H1 (cell line): Measurements from ENCODE around the gene UBQLN4. TPM values are rescaled to one million over a fixed set of nuclear protein-coding genes. Genes with fewer than 3 reads are reported as not detected.

ENCODE experiments used
- CTCF ChIA-PET: fragments of 300-600 bp; sonication (Branson Sonifier 250); formaldehyde crosslinking; loops from one replicate; lab custom pipeline; 2021; ENCODE audit not compliant: partially characterized antibody; lab: Charles Lee
- POLR2A ChIA-PET: fragments of 300-600 bp; sonication (Branson Sonifier 250); formaldehyde crosslinking; loops from one replicate; lab custom pipeline; 2021; ENCODE audit warnings: inconsistent platforms; ENCODE audit not compliant: partially characterized antibody; lab: Charles Lee
- DNase-seq, 2 experiments: peaks; one replicate each; pipeline versions ENCODE4 v3.0.0 to v3.0.0-alpha.2; 2010 to 2022; ENCODE audit warnings: low spot score in 2 of 2, low read depth in 1 of 2, mixed read lengths in 1 of 2
- FAIRE-seq: peaks from 2 replicates; lab custom pipeline; 2011; peaks lifted over from hg19 to GRCh38; lab: Jason Lieb, UNC
- H2AFZ ChIP-seq: 2 replicates; pipeline ENCODE4 v1.8.1; 2012; ENCODE audit warnings: low read length, inconsistent platforms
- H2AK5ac ChIP-seq: 2 replicates; pipeline ENCODE4 v1.6.1; 2013; ENCODE audit warnings: low read depth, low read length
- H2BK120ac ChIP-seq: replicated peaks from 2 replicates; pipeline ENCODE3; 2013; ENCODE audit warnings: low read depth, low read length, inconsistent platforms
- H2BK12ac ChIP-seq: 2 replicates; pipeline ENCODE4 v1.6.1; 2013; ENCODE audit warnings: low read depth, low read length
- H2BK15ac ChIP-seq: 2 replicates; pipeline ENCODE4 v1.6.1; 2013; ENCODE audit warnings: low read length
- H2BK20ac ChIP-seq: 2 replicates; pipeline ENCODE4 v1.6.1; 2013; ENCODE audit warnings: low read length
- H2BK5ac ChIP-seq: 2 replicates; pipeline ENCODE4 v1.6.1; 2013; ENCODE audit warnings: low read depth, low read length
- H3K14ac ChIP-seq: 2 replicates; pipeline ENCODE4 v1.6.1; 2013; ENCODE audit warnings: inconsistent platforms; ENCODE audit not compliant: insufficient read length
- H3K18ac ChIP-seq: 2 replicates; pipeline ENCODE4 v1.6.1; 2013; ENCODE audit warnings: low read length; ENCODE audit errors: extremely low read depth
- H3K23ac ChIP-seq: 2 replicates; pipeline ENCODE4 v1.6.1; 2013; ENCODE audit warnings: inconsistent platforms; ENCODE audit not compliant: insufficient read length
- H3K23me2 ChIP-seq: 2 replicates; pipeline ENCODE4 v1.6.1; 2013; ENCODE audit warnings: low read depth, low read length
- H3K27ac ChIP-seq: 2 replicates; pipeline ENCODE4 v1.6.1; 2011; ENCODE audit warnings: low read depth, low read length, inconsistent platforms
- H3K27me3 ChIP-seq, 4 experiments: replicated peaks in 1 of 4; 1 replicate in 1 of 4; 2 replicates in 3 of 4; pipeline versions ENCODE4 v1.6.1 to v1.8.1; 2011 to 2013; ENCODE audit warnings: low read length in 3 of 4, mild to moderate bottlenecking in 3 of 4, inconsistent platforms in 2 of 4, mixed read lengths in 2 of 4, moderate library complexity in 1 of 4; ENCODE audit not compliant: control insufficient read depth in 3 of 4, insufficient read depth in 3 of 4; ENCODE audit errors: extremely low read depth in 1 of 4
- H3K36me3 ChIP-seq, 4 experiments: 2 replicates each; pipeline versions ENCODE4 v1.6.1 to v1.8.1; 2011 to 2013; ENCODE audit warnings: mild to moderate bottlenecking in 4 of 4, low read length in 3 of 4, moderate library complexity in 2 of 4, control low read depth in 1 of 4, inconsistent platforms in 1 of 4; ENCODE audit not compliant: insufficient read depth in 4 of 4, control insufficient read depth in 2 of 4
- H3K4ac ChIP-seq: replicated peaks from 2 replicates; pipeline ENCODE3; 2013; ENCODE audit warnings: low read length, low read depth, mixed read lengths, inconsistent platforms; ENCODE audit not compliant: insufficient read length
- H3K4me1 ChIP-seq, 4 experiments: replicated peaks in 1 of 4; 1 replicate in 1 of 4; 2 replicates in 3 of 4; pipeline versions ENCODE4 v1.6.1 to v1.8.1; 2011 to 2013; ENCODE audit warnings: low read length in 3 of 4, inconsistent platforms in 2 of 4, mixed read lengths in 1 of 4; ENCODE audit not compliant: insufficient read depth in 4 of 4, control insufficient read depth in 3 of 4
- H3K4me2 ChIP-seq, 2 experiments: 2 replicates each; pipeline versions ENCODE4 v1.6.1 to v1.8.1; 2011 to 2013; ENCODE audit warnings: low read depth in 2 of 2, low read length in 2 of 2, control low read depth in 1 of 2, inconsistent platforms in 1 of 2, mild to moderate bottlenecking in 1 of 2; ENCODE audit not compliant: insufficient read depth in 1 of 2
- H3K4me3 ChIP-seq, 4 experiments: fragments of 200-600, 300-600 bp in 1 of 4; sonication (generic), shearing (Covaris generic), sonication (Bioruptor Twin) in 1 of 4; 2 replicates each; pipeline versions ENCODE4 v1.5.1 to v1.8.1; 2011 to 2016; ENCODE audit warnings: low read length in 4 of 4, low read depth in 3 of 4, control low read depth in 2 of 4, inconsistent platforms in 2 of 4, mild to moderate bottlenecking in 2 of 4, mixed read lengths in 1 of 4, moderate library complexity in 1 of 4; ENCODE audit not compliant: insufficient read depth in 2 of 4; ENCODE audit errors: extremely low read depth in 1 of 4
- H3K56ac ChIP-seq: replicated peaks from 2 replicates; pipeline ENCODE3; 2013; ENCODE audit warnings: low read depth, mild to moderate bottlenecking, mixed read lengths, low read length, inconsistent platforms; ENCODE audit not compliant: insufficient read length
- H3K79me1 ChIP-seq: 2 replicates; pipeline ENCODE4 v1.6.1; 2013; ENCODE audit warnings: low read depth, low read length, control low read depth
- H3K79me2 ChIP-seq, 2 experiments: 2 replicates each; pipeline versions ENCODE4 v1.6.1 to v1.8.1; 2012 to 2013; ENCODE audit warnings: low read length in 2 of 2, mild to moderate bottlenecking in 2 of 2, inconsistent platforms in 1 of 2; ENCODE audit not compliant: insufficient read depth in 2 of 2, control insufficient read depth in 1 of 2
- H3K9ac ChIP-seq, 4 experiments: replicated peaks in 1 of 4; 1 replicate in 1 of 4; 2 replicates in 3 of 4; pipeline versions ENCODE4 v1.6.1 to v1.8.1; 2011 to 2013; ENCODE audit warnings: low read depth in 3 of 4, low read length in 3 of 4, control low read depth in 2 of 4, mild to moderate bottlenecking in 2 of 4, moderate library complexity in 2 of 4, inconsistent platforms in 1 of 4; ENCODE audit errors: extremely low read depth in 1 of 4
- H3K9me3 ChIP-seq, 2 experiments: 2 replicates each; pipeline versions ENCODE4 v1.6.1 to v1.8.1; 2012 to 2013; ENCODE audit warnings: mild to moderate bottlenecking in 2 of 2, moderate library complexity in 2 of 2, control low read depth in 1 of 2, inconsistent platforms in 1 of 2, low read depth in 1 of 2, low read length in 1 of 2, mixed read lengths in 1 of 2; ENCODE audit not compliant: insufficient read depth in 2 of 2
- H4K20me1 ChIP-seq, 2 experiments: replicated peaks in 1 of 2; 2 replicates each; pipeline versions ENCODE3 to v1.8.1; 2011 to 2013; ENCODE audit warnings: inconsistent platforms in 2 of 2, low read length in 2 of 2, mild to moderate bottlenecking in 1 of 2; ENCODE audit not compliant: insufficient read depth in 2 of 2, control insufficient read depth in 1 of 2
- H4K5ac ChIP-seq: 2 replicates; pipeline ENCODE4 v1.6.1; 2013; ENCODE audit warnings: low read length, low read depth, mixed read lengths, inconsistent platforms; ENCODE audit not compliant: insufficient read length
- H4K8ac ChIP-seq: 2 replicates; pipeline ENCODE4 v1.8.0; 2013; ENCODE audit warnings: mild to moderate bottlenecking, moderate library complexity, low read length, inconsistent platforms; ENCODE audit not compliant: insufficient read depth; ENCODE audit errors: extremely low read depth
- H4K91ac ChIP-seq: replicated peaks from 2 replicates; pipeline ENCODE3; 2013; ENCODE audit warnings: low read length, mixed read lengths, inconsistent platforms; ENCODE audit not compliant: insufficient read length
- CTBP2 ChIP-seq: IDR thresholded peaks from 2 replicates; pipeline ENCODE4 v1.7.0; 2011; ENCODE audit warnings: borderline replicate concordance, mild to moderate bottlenecking, moderate library complexity, mixed read lengths, low read length; ENCODE audit not compliant: insufficient read depth, insufficient read length
- FOSL1 ChIP-seq: IDR thresholded peaks from 2 replicates; pipeline ENCODE4 v1.6.1; 2011; ENCODE audit warnings: mild to moderate bottlenecking, low read depth, low read length, moderate library complexity; ENCODE audit not compliant: insufficient read depth
- GABPA ChIP-seq: IDR thresholded peaks from 2 replicates; pipeline ENCODE4 v1.6.1; 2011; ENCODE audit warnings: mild to moderate bottlenecking, low read length, moderate library complexity, borderline replicate concordance; ENCODE audit not compliant: insufficient read depth
- HDAC2 ChIP-seq, 2 experiments: fragments of 300-600 bp in 1 of 2; sonication (generic) in 1 of 2; IDR thresholded peaks; 2 replicates each; pipeline ENCODE4 v1.6.1; 2011 to 2012; ENCODE audit warnings: low read depth in 2 of 2, low read length in 2 of 2, mild to moderate bottlenecking in 2 of 2, moderate library complexity in 2 of 2, borderline replicate concordance in 1 of 2, inconsistent platforms in 1 of 2
- PHF8 ChIP-seq: fragments of 200-600 bp; sonication (generic); conservative IDR thresholded peaks from 2 replicates; pipeline ENCODE4 v1.7.1; 2012; ENCODE audit warnings: low read depth, mild to moderate bottlenecking, inconsistent platforms, low read length, moderate library complexity
- POLR2A ChIP-seq, 2 experiments: IDR thresholded peaks; 1 replicate in 1 of 2; 2 replicates in 1 of 2; pipeline ENCODE4 v1.6.1; 2011; ENCODE audit warnings: low read depth in 2 of 2, low read length in 2 of 2, mild to moderate bottlenecking in 2 of 2; ENCODE audit errors: control extremely low read depth in 1 of 2
- POLR2AphosphoS5 ChIP-seq: IDR thresholded peaks from 2 replicates; pipeline ENCODE4 v1.6.1; 2011; ENCODE audit warnings: low read depth, low read length
- RAD21 ChIP-seq, 2 experiments: IDR thresholded peaks in 1 of 2; conservative IDR thresholded peaks in 1 of 2; 2 replicates each; pipeline ENCODE4 v1.6.1; 2011; ENCODE audit warnings: low read depth in 2 of 2, low read length in 2 of 2, improper control_type of control experiment in 1 of 2, inconsistent platforms in 1 of 2, mild to moderate bottlenecking in 1 of 2, moderate library complexity in 1 of 2
- TAF1 ChIP-seq: IDR thresholded peaks from 2 replicates; pipeline ENCODE4 v1.6.1; 2011; ENCODE audit warnings: mild to moderate bottlenecking, low read depth, low read length
- WGBS, 2 experiments: shearing (Covaris generic) in 1 of 2; methylation state at CpG; one replicate each; pipeline versions ENCODE4 v1.1.6 to v1.1.7; 2013 to 2015; ENCODE audit warnings: low lambda C conversion rate in 2 of 2, mixed read lengths in 2 of 2, inconsistent platforms in 1 of 2, low coverage in 1 of 2, missing lambda C conversion rate in 1 of 2; ENCODE audit not compliant: insufficient replicate concordance in 2 of 2, insufficient coverage in 1 of 2, insufficient read length in 1 of 2; ENCODE audit errors: extremely low coverage in 1 of 2, missing lambda C conversion rate in 1 of 2; 5-methylcytosine and 5-hydroxymethylcytosine counted together
- polyA plus RNA-seq, 7 experiments: library from polyadenylated mRNA; depleted of rRNA in 3 of 7; stranded (reverse) in 5 of 7; unstranded in 2 of 7; fragments of >200 nt in 5 of 7; fragments of 200-250 nt in 2 of 7; gene quantifications; 1 replicate in 5 of 7; 2 replicates in 1 of 7; 4 replicates in 1 of 7; pipeline versions ENCODE4 v1.2.1 to v1.2.3, GENCODE V29; 2011 to 2013; ENCODE audit warnings: missing spikeins in 2 of 7, mixed read lengths in 2 of 7
- total RNA-seq: library from RNA; stranded (reverse); fragmentation: NEBNext Ultra II Directional; extraction: Animal tissue kit (Norgen Biotek cat#: 25700); gene quantifications from 2 replicates; pipeline ENCODE4 v1.2.1, GENCODE V29; 2021

The UBQLN4 gene
- total and polyA plus RNA-seq, 2 of the 8 experiments (the other 6 are each of a cell fraction or from before 2014, with no cell fraction given): 37.7 to 52.0 TPM

- H3K4me2 ChIP-seq: peak within 1 kb of the TSS; percentile 99
- H4K5ac ChIP-seq: no peak within 1 kb of the TSS
- peak within 1 kb of the TSS; percentile 23 for H3K4ac ChIP-seq
- peak within 1 kb of the TSS; percentile 92 to 97 (median 94) for H3K4me3 ChIP-seq
- 3% methylated on average over 34 of the region's 45 CpGs; no CpG with 5 or more reads in 1 of the 2 experiments for WGBS, 2 experiments
- H2BK120ac ChIP-seq: no peak within 1 kb of the TSS
- H4K91ac ChIP-seq: no peak within 1 kb of the TSS
- no peak within 1 kb of the TSS for H3K18ac ChIP-seq
- H3K23me2 ChIP-seq: peaks cover 5% of the 10 kb centered on the region; the same call in 1 of the 2 replicates
- H3K23ac ChIP-seq: no peak within 1 kb of the TSS
- no peak within 1 kb of the TSS for H2AK5ac ChIP-seq
- peaks cover 0 to 4% (median under 1%) of the 10 kb centered on the region in 4 experiments; a peak in 1 of 7 replicates for H3K27me3 ChIP-seq
- no peak within 1 kb of the TSS for H2BK20ac ChIP-seq
- H2BK5ac ChIP-seq: peak within 1 kb of the TSS; percentile 37; the same call in 1 of the 2 replicates
- 0 out of 2 replicates have a peak within 1 kb of the TSS, but pooled peaks have one; percentile 10 for H2AFZ ChIP-seq
- no peak within 1 kb of the TSS for H3K14ac ChIP-seq
- peaks cover 1 to 26% (median 15%) of the 10 kb centered on the region in 4 experiments; a peak in 5 of 8 replicates for H3K36me3 ChIP-seq
- H3K4me1 ChIP-seq: peaks cover 0 to 3% (median under 1%) of the 10 kb centered on the region in 4 experiments; a peak in 3 of 7 replicates
- no peak within 1 kb of the TSS for H3K27ac ChIP-seq
- peaks cover 5 to 15% of the 10 kb centered on the region in 2 experiments for H3K79me2 ChIP-seq
- H4K8ac ChIP-seq: no peak within 1 kb of the TSS
- H4K20me1 ChIP-seq: peaks cover 0 to 2% of the 10 kb centered on the region in 2 experiments
- H2BK12ac ChIP-seq: no peak within 1 kb of the TSS
- peak within 1 kb of the TSS; percentile 27 for H3K56ac ChIP-seq
- H3K79me1 ChIP-seq: 0 out of 2 replicates have a peak, but pooled peaks cover 5% of the 10 kb centered on the region
- peak within 1 kb of the TSS in 3 of 4 experiments; percentile 63 to 76 (median 75); a peak in 6 of 7 replicates for H3K9ac ChIP-seq
- DNase-seq (peak; percentile 73 to 84), FAIRE-seq (peak; percentile 96)
- ChIA-PET CTCF (interaction anchor here (0.9 to 8.9 kb wide), 12 partner anchors 9 to 110 kb away, joined by 3 to 77 read pairs (median 5); partner anchors contain the start of genes ARHGEF2 and UBQLN4), POLR2A (interaction anchor here (0.6 to 2.9 kb wide), 7 partner anchors 12 to 157 kb away, joined by 3 to 10 read pairs (median 5); partner anchors contain the start of genes RAB25 and UBQLN4)
- H2BK15ac ChIP-seq: no peak within 1 kb of the TSS
- no peaks in the 10 kb centered on the region for H3K9me3 ChIP-seq
- no peak for TF ChIP-seq RAD21 (IDR thresholded peaks at IDR 0.05 in 1 of 2, conservative IDR thresholded peaks at IDR 0.05 in 1 of 2; ENCODE audit: low read depth in 2 of 2, low read length in 2 of 2)
- TF ChIP-seq PHF8: peak; percentile 55; the same call in 1 of the 2 replicates
- peak; percentile 68; the same call in 1 of the 2 replicates for TF ChIP-seq TAF1
- TF ChIP-seq FOSL1: no peak
- TF ChIP-seq POLR2AphosphoS5: peak; percentile 45; the same call in 1 of the 2 replicates
- TF ChIP-seq POLR2A (IDR thresholded peaks at IDR 0.05; ENCODE audit: control extremely low read depth in 1 of 2, low read depth in 2 of 2, low read length in 2 of 2): peak in 1 of 2 experiments; percentile 74; a peak in 2 of 3 replicates
- peak; percentile 97 for TF ChIP-seq GABPA
- no peak for TF ChIP-seq CTBP2
- peak in 1 of 2 experiments; percentile 72; a peak in 1 of 4 replicates for TF ChIP-seq HDAC2 (IDR thresholded peaks at IDR 0.05; ENCODE audit: borderline replicate concordance in 1 of 2, low read depth in 2 of 2, low read length in 2 of 2)
Observed at GRCh38 chr1:156020293-156021092, 33.1 kb downstream of the UBQLN4 start, which contains the start of gene SSR2. Gene SSR2, minus strand, starts transcription at chr1:156020951. Its CDS starts 784 bp downstream, at chr1:156020167.
